H1 (cell line): Measurements from ENCODE around the gene PTPRG. TPM values are rescaled to one million over a fixed set of nuclear protein-coding genes. Genes with fewer than 3 reads are reported as not detected.

Source experiments
- CTCF ChIA-PET: fragments of 300-600 bp; sonication (Branson Sonifier 250); formaldehyde crosslinking; loops from one replicate; lab custom pipeline; 2021; ENCODE audit not compliant: partially characterized antibody; lab: Charles Lee
- POLR2A ChIA-PET: fragments of 300-600 bp; sonication (Branson Sonifier 250); formaldehyde crosslinking; loops from one replicate; lab custom pipeline; 2021; ENCODE audit warnings: inconsistent platforms; ENCODE audit not compliant: partially characterized antibody; lab: Charles Lee
- DNase-seq, 2 experiments: peaks; one replicate each; pipeline versions ENCODE4 v3.0.0 to v3.0.0-alpha.2; 2010 to 2022; ENCODE audit warnings: low spot score in 2 of 2, low read depth in 1 of 2, mixed read lengths in 1 of 2
- FAIRE-seq: peaks from 2 replicates; lab custom pipeline; 2011; peaks lifted over from hg19 to GRCh38; lab: Jason Lieb, UNC
- H2AFZ ChIP-seq: 2 replicates; pipeline ENCODE4 v1.8.1; 2012; ENCODE audit warnings: low read length, inconsistent platforms
- H2AK5ac ChIP-seq: 2 replicates; pipeline ENCODE4 v1.6.1; 2013; ENCODE audit warnings: low read depth, low read length
- H2BK120ac ChIP-seq: replicated peaks from 2 replicates; pipeline ENCODE3; 2013; ENCODE audit warnings: low read depth, low read length, inconsistent platforms
- H2BK12ac ChIP-seq: 2 replicates; pipeline ENCODE4 v1.6.1; 2013; ENCODE audit warnings: low read depth, low read length
- H2BK15ac ChIP-seq: 2 replicates; pipeline ENCODE4 v1.6.1; 2013; ENCODE audit warnings: low read length
- H2BK20ac ChIP-seq: 2 replicates; pipeline ENCODE4 v1.6.1; 2013; ENCODE audit warnings: low read length
- H2BK5ac ChIP-seq: 2 replicates; pipeline ENCODE4 v1.6.1; 2013; ENCODE audit warnings: low read depth, low read length
- H3K14ac ChIP-seq: 2 replicates; pipeline ENCODE4 v1.6.1; 2013; ENCODE audit warnings: inconsistent platforms; ENCODE audit not compliant: insufficient read length
- H3K18ac ChIP-seq: 2 replicates; pipeline ENCODE4 v1.6.1; 2013; ENCODE audit warnings: low read length; ENCODE audit errors: extremely low read depth
- H3K23ac ChIP-seq: 2 replicates; pipeline ENCODE4 v1.6.1; 2013; ENCODE audit warnings: inconsistent platforms; ENCODE audit not compliant: insufficient read length
- H3K23me2 ChIP-seq: 2 replicates; pipeline ENCODE4 v1.6.1; 2013; ENCODE audit warnings: low read depth, low read length
- H3K27ac ChIP-seq: 2 replicates; pipeline ENCODE4 v1.6.1; 2011; ENCODE audit warnings: low read depth, low read length, inconsistent platforms
- H3K27me3 ChIP-seq, 4 experiments: replicated peaks in 1 of 4; 1 replicate in 1 of 4; 2 replicates in 3 of 4; pipeline versions ENCODE4 v1.6.1 to v1.8.1; 2011 to 2013; ENCODE audit warnings: low read length in 3 of 4, mild to moderate bottlenecking in 3 of 4, inconsistent platforms in 2 of 4, mixed read lengths in 2 of 4, moderate library complexity in 1 of 4; ENCODE audit not compliant: control insufficient read depth in 3 of 4, insufficient read depth in 3 of 4; ENCODE audit errors: extremely low read depth in 1 of 4
- H3K36me3 ChIP-seq, 4 experiments: 2 replicates each; pipeline versions ENCODE4 v1.6.1 to v1.8.1; 2011 to 2013; ENCODE audit warnings: mild to moderate bottlenecking in 4 of 4, low read length in 3 of 4, moderate library complexity in 2 of 4, control low read depth in 1 of 4, inconsistent platforms in 1 of 4; ENCODE audit not compliant: insufficient read depth in 4 of 4, control insufficient read depth in 2 of 4
- H3K4ac ChIP-seq: replicated peaks from 2 replicates; pipeline ENCODE3; 2013; ENCODE audit warnings: low read length, low read depth, mixed read lengths, inconsistent platforms; ENCODE audit not compliant: insufficient read length
- H3K4me1 ChIP-seq, 4 experiments: replicated peaks in 1 of 4; 1 replicate in 1 of 4; 2 replicates in 3 of 4; pipeline versions ENCODE4 v1.6.1 to v1.8.1; 2011 to 2013; ENCODE audit warnings: low read length in 3 of 4, inconsistent platforms in 2 of 4, mixed read lengths in 1 of 4; ENCODE audit not compliant: insufficient read depth in 4 of 4, control insufficient read depth in 3 of 4
- H3K4me2 ChIP-seq, 2 experiments: 2 replicates each; pipeline versions ENCODE4 v1.6.1 to v1.8.1; 2011 to 2013; ENCODE audit warnings: low read depth in 2 of 2, low read length in 2 of 2, control low read depth in 1 of 2, inconsistent platforms in 1 of 2, mild to moderate bottlenecking in 1 of 2; ENCODE audit not compliant: insufficient read depth in 1 of 2
- H3K4me3 ChIP-seq, 4 experiments: fragments of 200-600, 300-600 bp in 1 of 4; sonication (generic), shearing (Covaris generic), sonication (Bioruptor Twin) in 1 of 4; 2 replicates each; pipeline versions ENCODE4 v1.5.1 to v1.8.1; 2011 to 2016; ENCODE audit warnings: low read length in 4 of 4, low read depth in 3 of 4, control low read depth in 2 of 4, inconsistent platforms in 2 of 4, mild to moderate bottlenecking in 2 of 4, mixed read lengths in 1 of 4, moderate library complexity in 1 of 4; ENCODE audit not compliant: insufficient read depth in 2 of 4; ENCODE audit errors: extremely low read depth in 1 of 4
- H3K56ac ChIP-seq: replicated peaks from 2 replicates; pipeline ENCODE3; 2013; ENCODE audit warnings: low read depth, mild to moderate bottlenecking, mixed read lengths, low read length, inconsistent platforms; ENCODE audit not compliant: insufficient read length
- H3K79me1 ChIP-seq: 2 replicates; pipeline ENCODE4 v1.6.1; 2013; ENCODE audit warnings: low read depth, low read length, control low read depth
- H3K79me2 ChIP-seq, 2 experiments: 2 replicates each; pipeline versions ENCODE4 v1.6.1 to v1.8.1; 2012 to 2013; ENCODE audit warnings: low read length in 2 of 2, mild to moderate bottlenecking in 2 of 2, inconsistent platforms in 1 of 2; ENCODE audit not compliant: insufficient read depth in 2 of 2, control insufficient read depth in 1 of 2
- H3K9ac ChIP-seq, 4 experiments: replicated peaks in 1 of 4; 1 replicate in 1 of 4; 2 replicates in 3 of 4; pipeline versions ENCODE4 v1.6.1 to v1.8.1; 2011 to 2013; ENCODE audit warnings: low read depth in 3 of 4, low read length in 3 of 4, control low read depth in 2 of 4, mild to moderate bottlenecking in 2 of 4, moderate library complexity in 2 of 4, inconsistent platforms in 1 of 4; ENCODE audit errors: extremely low read depth in 1 of 4
- H3K9me3 ChIP-seq, 2 experiments: 2 replicates each; pipeline versions ENCODE4 v1.6.1 to v1.8.1; 2012 to 2013; ENCODE audit warnings: mild to moderate bottlenecking in 2 of 2, moderate library complexity in 2 of 2, control low read depth in 1 of 2, inconsistent platforms in 1 of 2, low read depth in 1 of 2, low read length in 1 of 2, mixed read lengths in 1 of 2; ENCODE audit not compliant: insufficient read depth in 2 of 2
- H4K20me1 ChIP-seq, 2 experiments: replicated peaks in 1 of 2; 2 replicates each; pipeline versions ENCODE3 to v1.8.1; 2011 to 2013; ENCODE audit warnings: inconsistent platforms in 2 of 2, low read length in 2 of 2, mild to moderate bottlenecking in 1 of 2; ENCODE audit not compliant: insufficient read depth in 2 of 2, control insufficient read depth in 1 of 2
- H4K5ac ChIP-seq: 2 replicates; pipeline ENCODE4 v1.6.1; 2013; ENCODE audit warnings: low read length, low read depth, mixed read lengths, inconsistent platforms; ENCODE audit not compliant: insufficient read length
- H4K8ac ChIP-seq: 2 replicates; pipeline ENCODE4 v1.8.0; 2013; ENCODE audit warnings: mild to moderate bottlenecking, moderate library complexity, low read length, inconsistent platforms; ENCODE audit not compliant: insufficient read depth; ENCODE audit errors: extremely low read depth
- H4K91ac ChIP-seq: replicated peaks from 2 replicates; pipeline ENCODE3; 2013; ENCODE audit warnings: low read length, mixed read lengths, inconsistent platforms; ENCODE audit not compliant: insufficient read length
- ASH2L ChIP-seq: fragments of 200-600, 300-600 bp; sonication (generic); IDR thresholded peaks from one replicate; pipeline ENCODE4 v1.7.1; 2017; ENCODE audit warnings: low read length
- CHD1 ChIP-seq: IDR thresholded peaks from 2 replicates; pipeline ENCODE4 v1.6.1; 2012; ENCODE audit warnings: low read depth, low read length, improper control_type of control experiment
- EP300 ChIP-seq, 2 experiments: IDR thresholded peaks; 1 replicate in 1 of 2; 2 replicates in 1 of 2; pipeline ENCODE4 v1.6.1; 2011 to 2012; ENCODE audit warnings: low read depth in 2 of 2, low read length in 2 of 2, mild to moderate bottlenecking in 2 of 2, borderline replicate concordance in 1 of 2, inconsistent platforms in 1 of 2, moderate library complexity in 1 of 2
- GABPA ChIP-seq: IDR thresholded peaks from 2 replicates; pipeline ENCODE4 v1.6.1; 2011; ENCODE audit warnings: mild to moderate bottlenecking, low read length, moderate library complexity, borderline replicate concordance; ENCODE audit not compliant: insufficient read depth
- HDAC2 ChIP-seq, 2 experiments: fragments of 300-600 bp in 1 of 2; sonication (generic) in 1 of 2; IDR thresholded peaks; 2 replicates each; pipeline ENCODE4 v1.6.1; 2011 to 2012; ENCODE audit warnings: low read depth in 2 of 2, low read length in 2 of 2, mild to moderate bottlenecking in 2 of 2, moderate library complexity in 2 of 2, borderline replicate concordance in 1 of 2, inconsistent platforms in 1 of 2
- KDM5A ChIP-seq: fragments of 200-600 bp; IDR thresholded peaks from 2 replicates; pipeline ENCODE4 v1.7.1; 2012; ENCODE audit warnings: mild to moderate bottlenecking, low read length, inconsistent platforms, mixed read lengths
- MAX ChIP-seq: IDR thresholded peaks from 2 replicates; pipeline ENCODE4 v1.6.1; 2012; ENCODE audit warnings: inconsistent platforms
- POU5F1 ChIP-seq: IDR thresholded peaks from 2 replicates; pipeline ENCODE4 v1.6.1; 2011; ENCODE audit warnings: low read depth, mild to moderate bottlenecking, low read length, moderate library complexity
- RAD21 ChIP-seq, 2 experiments: IDR thresholded peaks in 1 of 2; conservative IDR thresholded peaks in 1 of 2; 2 replicates each; pipeline ENCODE4 v1.6.1; 2011; ENCODE audit warnings: low read depth in 2 of 2, low read length in 2 of 2, improper control_type of control experiment in 1 of 2, inconsistent platforms in 1 of 2, mild to moderate bottlenecking in 1 of 2, moderate library complexity in 1 of 2
- SP1 ChIP-seq: IDR thresholded peaks from 2 replicates; pipeline ENCODE4 v1.6.1; 2011; ENCODE audit warnings: low read depth, low read length
- SRF ChIP-seq: IDR thresholded peaks from 2 replicates; pipeline ENCODE4 v1.6.1; 2011; ENCODE audit warnings: mild to moderate bottlenecking, low read depth, low read length, moderate library complexity
- YY1 ChIP-seq: IDR thresholded peaks from 2 replicates; pipeline ENCODE4 v1.6.1; 2011; ENCODE audit warnings: low read depth, mild to moderate bottlenecking, low read length
- WGBS, 2 experiments: shearing (Covaris generic) in 1 of 2; methylation state at CpG; one replicate each; pipeline versions ENCODE4 v1.1.6 to v1.1.7; 2013 to 2015; ENCODE audit warnings: low lambda C conversion rate in 2 of 2, mixed read lengths in 2 of 2, inconsistent platforms in 1 of 2, low coverage in 1 of 2, missing lambda C conversion rate in 1 of 2; ENCODE audit not compliant: insufficient replicate concordance in 2 of 2, insufficient coverage in 1 of 2, insufficient read length in 1 of 2; ENCODE audit errors: extremely low coverage in 1 of 2, missing lambda C conversion rate in 1 of 2; 5-methylcytosine and 5-hydroxymethylcytosine counted together
- polyA plus RNA-seq, 7 experiments: library from polyadenylated mRNA; depleted of rRNA in 3 of 7; stranded (reverse) in 5 of 7; unstranded in 2 of 7; fragments of >200 nt in 5 of 7; fragments of 200-250 nt in 2 of 7; gene quantifications; 1 replicate in 5 of 7; 2 replicates in 1 of 7; 4 replicates in 1 of 7; pipeline versions ENCODE4 v1.2.1 to v1.2.3, GENCODE V29; 2011 to 2013; ENCODE audit warnings: missing spikeins in 2 of 7, mixed read lengths in 2 of 7
- total RNA-seq: library from RNA; stranded (reverse); fragmentation: NEBNext Ultra II Directional; extraction: Animal tissue kit (Norgen Biotek cat#: 25700); gene quantifications from 2 replicates; pipeline ENCODE4 v1.2.1, GENCODE V29; 2021
- TF ChIP-seq, protein P1 (sequence below): IDR thresholded peaks from 2 replicates; pipeline ENCODE4 v1.6.1; 2011; ENCODE audit warnings: low read depth, mild to moderate bottlenecking, low read length; ENCODE audit not compliant: insufficient read depth

Gene PTPRG
- total and polyA plus RNA-seq, 2 of the 8 experiments (the other 6 are each of a cell fraction or from before 2014, with no cell fraction given), result 23.3 to 96.2 TPM

DNA sequence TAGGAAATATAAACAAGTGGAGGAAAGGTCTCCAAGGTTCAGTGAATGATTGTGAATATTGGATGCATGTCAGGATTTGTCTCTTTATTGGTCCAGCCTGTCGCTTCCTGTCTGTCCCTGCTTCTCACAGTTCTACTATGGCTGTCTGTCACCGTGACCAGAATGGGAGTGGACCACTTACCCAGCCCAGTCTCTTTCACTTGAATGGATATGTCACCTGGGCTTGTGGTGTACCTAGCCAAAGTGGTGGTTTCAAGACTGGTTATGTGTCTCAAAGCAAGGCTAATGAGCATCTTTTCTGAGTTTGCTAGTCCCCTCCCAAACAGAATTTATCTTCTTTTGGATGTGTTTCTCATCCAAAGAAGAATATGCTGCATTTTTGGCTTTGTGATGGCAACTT lies 231.7 kb downstream of the PTPRG start:
- no peaks in the 10 kb centered on the region for H3K36me3 ChIP-seq
- H3K18ac ChIP-seq, result no peak overlapping the region
- FAIRE-seq (no peak), DNase-seq (no peak)
- 95% methylated on average over 2 of the region's 2 CpGs; no CpG with 5 or more reads in 1 of the 2 experiments for WGBS, 2 experiments
- ChIA-PET CTCF (interaction anchor here (0.5 to 1.0 kb wide), 2 partner anchors 9 to 412 kb away, joined by 3 read pairs; no protein-coding TSS in a partner anchor), POLR2A (interaction anchor here (0.6 to 1.0 kb wide), 2 partner anchors 214 to 229 kb away, joined by 3 read pairs; no protein-coding TSS in a partner anchor)
- no peaks in the 10 kb centered on the region for H3K9me3 ChIP-seq
- H2BK15ac ChIP-seq, result no peak overlapping the region
- peaks cover 0 to 15% (median 7%) of the 10 kb centered on the region in 4 experiments; a peak in 4 of 7 replicates for H3K4me1 ChIP-seq
- H2AFZ ChIP-seq, result no peak overlapping the region
- H4K20me1 ChIP-seq, result peaks cover 6 to 15% of the 10 kb centered on the region in 2 experiments
- H4K5ac ChIP-seq, result no peak overlapping the region
- no peak overlapping the region for H2BK5ac ChIP-seq
- H3K56ac ChIP-seq, result no peak overlapping the region
- H3K23ac ChIP-seq, result no peak overlapping the region
- no peak overlapping the region for H2BK20ac ChIP-seq
- H3K79me2 ChIP-seq, result peaks cover 0 to 94% of the 10 kb centered on the region in 2 experiments; a peak in 3 of 4 replicates
- no peaks in the 10 kb centered on the region for H3K27me3 ChIP-seq
- H2BK12ac ChIP-seq, result no peak overlapping the region
- no peak overlapping the region for H3K4me3 ChIP-seq
- no peaks in the 10 kb centered on the region for H3K23me2 ChIP-seq
- no peak overlapping the region for H4K8ac ChIP-seq
- no peak overlapping the region for H2BK120ac ChIP-seq
- H3K4ac ChIP-seq, result no peak overlapping the region
- H2AK5ac ChIP-seq, result no peak overlapping the region
- H3K9ac ChIP-seq, result no peak overlapping the region
- H4K91ac ChIP-seq, result no peak overlapping the region
- H3K14ac ChIP-seq, result no peak overlapping the region
- H3K79me1 ChIP-seq, result peaks cover 6% of the 10 kb centered on the region
- no peak overlapping the region for H3K4me2 ChIP-seq
- no peak overlapping the region for H3K27ac ChIP-seq
- TF ChIP-seq CHD1 (no peak), GABPA (no peak), SP1 (no peak), HDAC2 (IDR thresholded peaks at IDR 0.05; ENCODE audit: borderline replicate concordance in 1 of 2, low read depth in 2 of 2, low read length in 2 of 2) (no peak), RAD21 (IDR thresholded peaks at IDR 0.05 in 1 of 2, conservative IDR thresholded peaks at IDR 0.05 in 1 of 2; ENCODE audit: low read depth in 2 of 2, low read length in 2 of 2) (no peak), YY1 (no peak), ASH2L (no peak), EP300 (IDR thresholded peaks at IDR 0.05; ENCODE audit: borderline replicate concordance in 1 of 2, low read depth in 2 of 2, low read length in 2 of 2) (no peak), POU5F1 (no peak), SRF (no peak), MAX (no peak), KDM5A (no peak)
- TF ChIP-seq, protein P1, sequence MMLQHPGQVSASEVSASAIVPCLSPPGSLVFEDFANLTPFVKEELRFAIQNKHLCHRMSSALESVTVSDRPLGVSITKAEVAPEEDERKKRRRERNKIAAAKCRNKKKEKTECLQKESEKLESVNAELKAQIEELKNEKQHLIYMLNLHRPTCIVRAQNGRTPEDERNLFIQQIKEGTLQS, result no peak
